GM18520 (cell line): ENCODE data around the gene TMA16.
"Not testable (repeated sequence)": the region's sequence is repeated elsewhere in the genome, so short reads cannot be mapped to it uniquely, and the experiment has no call there.

ENCODE experiments used
- ATAC-seq: cut with Tn5 transposase; IDR thresholded peaks from one replicate; pipeline ENCODE4 v1.9.1; 2021; ENCODE audit not compliant: unreplicated experiment

TMA16 gene

GRCh38 chr4:163505374-163505773 lies 10.9 kb downstream of the TMA16 start:
- no peak for ATAC-seq

- ATAC-seq, result no peak
Observed at GRCh38 chr4:163515198-163515597, 20.7 kb downstream of the TMA16 start.

GRCh38 chr4:163523791-163524365 lies 29.4 kb downstream of the TMA16 start:
- ATAC-seq, result no peak

GRCh38 chr4:163525982-163526381 lies 31.5 kb downstream of the TMA16 start:
- no peak for ATAC-seq

- ATAC-seq, result no peak
Observed at GRCh38 chr4:163527172-163527571, 32.7 kb downstream of the TMA16 start.

- ATAC-seq, result no peak
Observed at GRCh38 chr4:163528653-163529052, 34.2 kb downstream of the TMA16 start.

GRCh38 chr4:163534056-163534455 lies 39.6 kb downstream of the TMA16 start:
- no peak for ATAC-seq

- no peak for ATAC-seq
Observed at GRCh38 chr4:163535657-163536056, 41.2 kb downstream of the TMA16 start.

GRCh38 chr4:163536091-163536490 lies 41.6 kb downstream of the TMA16 start:
- ATAC-seq, result no peak

GRCh38 chr4:163537114-163537513 lies 42.6 kb downstream of the TMA16 start:
- ATAC-seq, result no peak

GRCh38 chr4:163538820-163539219 lies 44.3 kb downstream of the TMA16 start:
- not testable (repeated sequence) for ATAC-seq

- ATAC-seq, result no peak
Observed at GRCh38 chr4:163540448-163540847, 46.0 kb downstream of the TMA16 start.

- no peak for ATAC-seq
Observed at GRCh38 chr4:163540977-163541376, 46.5 kb downstream of the TMA16 start.

- no peak for ATAC-seq
Observed at GRCh38 chr4:163542275-163542674, 47.8 kb downstream of the TMA16 start.

- peak; percentile 83 for ATAC-seq
Observed at GRCh38 chr4:163544407-163545038, 50.0 kb downstream of the TMA16 start.

GRCh38 chr4:163548481-163549243 lies 54.2 kb downstream of the TMA16 start:
- peak; percentile 37 for ATAC-seq

GRCh38 chr4:163550869-163551267 lies 56.4 kb downstream of the TMA16 start:
- no peak for ATAC-seq

- no peak for ATAC-seq
Observed at GRCh38 chr4:163553146-163553545, 58.7 kb downstream of the TMA16 start.

- ATAC-seq, result no peak
Observed at GRCh38 chr4:163554870-163555465, 60.5 kb downstream of the TMA16 start.

GRCh38 chr4:163556177-163556576 lies 61.7 kb downstream of the TMA16 start:
- no peak for ATAC-seq

- ATAC-seq, result no peak
Observed at GRCh38 chr4:163556650-163557391, 62.3 kb downstream of the TMA16 start.
